Endothelial cell of hepatic sinusoid (primary cell): ENCODE data around the gene TRIM56.
"Not testable (repeated sequence)": the region's sequence is repeated elsewhere in the genome, so short reads cannot be mapped to it uniquely, and the experiment has no call there.

Source experiments
- in situ Hi-C: cut with HindIII; loops from 2 replicates; pipeline ENCODE4 v1.10.0; 2017; ENCODE audit warnings: low sequenced_read_pairs

Gene TRIM56

DNA sequence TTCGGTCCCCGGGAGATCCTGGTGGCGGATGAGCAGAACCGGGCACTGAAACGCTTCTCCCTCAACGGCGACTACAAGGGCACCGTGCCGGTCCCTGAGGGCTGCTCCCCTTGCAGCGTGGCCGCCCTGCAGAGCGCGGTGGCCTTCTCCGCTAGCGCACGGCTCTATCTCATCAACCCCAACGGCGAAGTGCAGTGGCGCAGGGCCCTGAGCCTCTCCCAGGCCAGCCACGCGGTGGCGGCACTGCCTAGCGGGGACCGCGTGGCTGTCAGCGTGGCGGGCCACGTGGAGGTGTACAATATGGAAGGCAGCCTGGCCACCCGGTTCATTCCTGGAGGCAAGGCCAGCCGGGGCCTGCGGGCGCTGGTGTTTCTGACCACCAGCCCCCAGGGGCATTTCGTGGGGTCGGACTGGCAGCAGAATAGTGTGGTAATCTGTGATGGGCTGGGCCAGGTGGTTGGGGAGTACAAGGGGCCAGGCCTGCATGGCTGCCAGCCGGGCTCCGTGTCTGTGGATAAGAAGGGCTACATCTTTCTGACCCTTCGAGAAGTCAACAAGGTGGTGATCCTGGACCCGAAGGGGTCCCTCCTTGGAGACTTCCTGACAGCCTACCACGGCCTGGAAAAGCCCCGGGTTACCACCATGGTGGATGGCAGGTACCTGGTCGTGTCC is 3.7 kb downstream of the TRIM56 start:
- in situ Hi-C loops = no loop called here

DNA sequence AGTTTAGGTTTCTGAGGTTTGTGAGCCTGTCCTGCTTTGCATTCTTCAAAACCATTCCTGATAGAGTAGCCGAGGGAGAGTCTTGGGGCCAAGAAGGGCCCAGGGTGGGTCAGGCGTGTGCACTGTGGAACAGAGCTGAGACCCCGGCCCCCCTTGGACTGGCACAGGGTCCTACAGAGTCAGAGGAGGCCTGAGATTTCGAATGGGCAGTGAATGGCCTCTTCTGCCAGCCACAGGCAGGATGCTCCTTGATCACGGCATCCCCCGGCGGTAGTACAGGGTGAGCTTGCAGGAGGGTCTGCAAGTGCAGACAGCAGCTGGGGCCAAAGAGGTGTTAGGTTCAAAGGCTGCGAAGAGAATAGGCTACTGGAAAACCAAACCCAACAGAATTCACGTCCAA is 4.6 kb downstream of the TRIM56 start:
- in situ Hi-C loops = loop anchor here (10.0 kb wide), 2 partner anchors 185 to 205 kb away; partner anchors contain the start of gene UFSP1

DNA sequence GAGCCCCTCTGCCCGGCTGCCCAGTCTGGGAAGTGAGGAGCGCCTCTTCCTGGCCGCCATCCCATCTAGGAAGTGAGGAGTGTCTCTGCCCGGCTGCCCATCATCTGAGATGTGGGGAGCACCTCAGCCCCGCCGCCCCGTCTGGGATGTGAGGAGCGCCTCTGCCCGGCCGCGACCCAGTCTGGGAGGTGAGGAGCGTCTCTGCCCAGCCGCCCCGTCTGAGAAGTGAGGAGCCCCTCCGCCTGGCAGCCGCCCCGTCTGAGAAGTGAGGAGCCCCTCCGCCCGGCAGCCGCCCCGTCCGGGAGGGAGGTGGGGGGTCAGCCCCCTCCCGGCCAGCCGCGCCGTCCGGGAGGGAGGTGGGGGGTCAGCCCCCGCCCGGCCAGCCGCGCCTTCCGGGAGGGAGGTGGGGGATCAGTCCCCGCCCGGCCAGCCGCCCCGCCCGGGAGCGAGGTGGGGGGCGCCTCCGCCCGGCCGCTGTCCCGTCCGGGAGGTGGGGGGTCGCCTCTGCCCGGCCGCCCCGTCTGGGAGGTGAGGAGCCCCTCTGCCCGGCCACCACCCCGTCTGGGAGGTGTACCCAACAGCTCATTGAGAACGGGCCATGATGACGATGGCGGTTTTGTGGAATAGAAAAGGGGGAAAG is 7.1 kb downstream of the TRIM56 start:
- in situ Hi-C loops = loop anchor here (10.0 kb wide), 2 partner anchors 182 to 208 kb away; partner anchors contain the start of gene UFSP1

DNA sequence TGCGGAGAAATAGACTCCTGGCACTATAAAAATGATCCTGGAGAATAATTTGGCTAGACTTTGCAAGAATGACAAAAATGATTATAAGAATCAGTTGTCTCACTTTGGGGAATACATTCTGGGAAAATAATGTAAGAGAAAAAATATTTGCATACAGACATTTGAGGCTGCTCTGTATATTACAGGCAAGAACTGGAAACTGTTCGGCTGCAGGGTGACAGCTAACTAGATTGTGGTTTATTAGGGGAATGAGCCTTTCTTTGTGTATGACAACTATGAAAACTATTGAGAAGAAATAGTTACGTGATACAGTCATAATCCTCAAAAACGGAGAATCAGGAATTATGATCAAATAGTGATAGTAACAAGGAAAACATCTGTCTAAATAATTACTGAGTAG is 8.6 kb downstream of the TRIM56 start:
- in situ Hi-C loops = loop anchor here (10.0 kb wide), 2 partner anchors 181 to 209 kb away; partner anchors contain the start of gene UFSP1

DNA sequence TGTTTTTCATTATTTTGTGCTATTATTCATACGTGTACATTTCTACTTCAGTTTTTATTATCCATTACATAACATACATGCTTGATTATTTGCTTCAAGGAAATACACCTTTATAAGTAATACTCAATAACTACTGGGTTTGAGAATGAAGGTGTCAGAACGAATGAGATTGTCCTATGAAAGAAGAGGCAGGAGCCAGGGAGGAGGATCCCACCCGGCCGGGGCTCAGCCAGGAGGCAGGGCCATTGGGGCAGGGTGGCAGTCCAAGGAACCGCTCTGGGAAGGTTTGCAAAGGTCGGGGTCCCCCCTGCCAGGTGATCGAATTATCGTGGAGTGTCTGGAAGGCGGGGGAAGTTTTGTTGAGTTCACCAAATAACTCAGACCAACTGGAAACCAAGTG is 9.1 kb downstream of the TRIM56 start:
- in situ Hi-C loops = loop anchor here (10.0 kb wide), 2 partner anchors 180 to 210 kb away; partner anchors contain the start of gene UFSP1

DNA sequence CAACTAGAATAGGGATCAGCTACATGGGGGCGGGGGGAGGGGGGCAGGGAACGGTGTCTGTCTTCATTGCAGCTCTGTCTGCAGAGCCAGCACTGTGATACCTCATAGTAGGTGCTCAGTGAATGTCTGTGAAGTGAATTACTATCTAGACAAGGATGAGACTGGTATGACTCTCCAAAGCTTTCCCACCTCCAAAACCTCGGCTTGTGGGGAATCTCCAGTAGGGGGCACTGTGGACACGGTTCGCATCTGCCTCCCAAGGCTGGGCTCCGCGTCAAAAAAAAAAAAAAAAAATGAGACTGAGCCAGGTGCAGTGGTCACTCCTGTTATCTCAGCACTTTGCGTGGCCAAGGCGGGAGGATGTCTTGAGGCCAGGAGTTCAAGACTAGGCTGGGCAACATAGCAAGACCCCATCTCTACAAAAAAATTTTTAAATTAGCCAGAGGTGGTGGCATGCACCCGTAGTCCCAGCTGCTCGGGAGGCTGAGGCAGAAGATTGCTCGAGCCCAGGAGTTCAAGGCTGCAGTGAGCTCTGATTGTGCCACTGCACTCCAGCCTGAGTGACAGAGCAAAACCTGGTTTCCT is 9.6 kb downstream of the TRIM56 start:
- in situ Hi-C loops = loop anchor here (10.0 kb wide), 2 partner anchors 180 to 210 kb away; partner anchors contain the start of gene UFSP1

DNA sequence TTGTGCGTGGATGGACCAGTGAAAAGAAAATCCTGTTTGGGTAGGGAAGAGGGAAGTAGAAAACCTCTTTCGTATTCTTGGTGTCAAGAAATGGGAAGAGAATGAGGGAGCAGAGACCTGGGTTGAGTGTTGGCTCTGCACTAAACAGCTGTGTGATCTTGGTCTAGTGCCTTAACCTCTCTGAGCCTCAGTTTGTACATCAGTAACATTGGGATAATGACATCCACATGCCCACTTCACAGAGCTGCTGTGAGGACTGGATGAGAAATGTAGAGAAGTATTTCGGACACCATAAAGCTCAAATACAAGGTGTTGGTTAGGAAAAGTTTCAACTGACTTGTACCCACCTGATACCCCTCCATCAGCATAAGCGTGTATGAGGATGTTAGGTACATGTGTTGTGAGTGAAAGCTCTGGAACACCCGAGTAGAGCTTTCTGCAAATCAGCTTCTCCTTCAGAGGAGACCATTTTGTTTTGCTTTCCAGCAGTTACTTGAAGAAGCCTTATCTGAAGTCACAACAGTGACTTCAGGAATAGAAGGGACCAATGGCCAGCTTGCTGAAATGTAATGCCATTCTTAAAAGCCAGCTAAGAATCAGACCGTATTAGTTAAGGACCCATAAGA is 11.2 kb downstream of the TRIM56 start:
- in situ Hi-C loops = loop anchor here (10.0 kb wide), 2 partner anchors 178 to 212 kb away; partner anchors contain the start of gene UFSP1

DNA sequence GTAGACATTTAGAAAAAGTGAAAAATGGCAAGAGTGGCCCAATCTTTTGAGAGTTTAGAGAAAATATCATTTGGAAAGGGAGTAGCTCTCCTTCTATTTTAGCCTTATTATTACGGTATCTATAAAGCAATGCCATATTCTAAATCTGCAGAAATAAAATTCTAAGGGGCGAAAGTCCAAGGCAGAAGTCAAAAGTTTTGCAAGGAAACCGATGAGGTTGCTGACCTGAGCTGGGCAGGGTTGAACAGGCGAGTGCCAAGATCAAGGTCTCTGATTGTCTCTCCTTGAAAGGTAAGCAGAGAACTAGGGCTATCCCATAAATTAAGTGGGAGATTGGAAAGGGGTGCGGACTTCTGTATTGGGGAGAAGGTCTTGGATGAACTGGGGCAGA is 11.7 kb downstream of the TRIM56 start:
- in situ Hi-C loops = loop anchor here (10.0 kb wide), 2 partner anchors 178 to 212 kb away; partner anchors contain the start of gene UFSP1

DNA sequence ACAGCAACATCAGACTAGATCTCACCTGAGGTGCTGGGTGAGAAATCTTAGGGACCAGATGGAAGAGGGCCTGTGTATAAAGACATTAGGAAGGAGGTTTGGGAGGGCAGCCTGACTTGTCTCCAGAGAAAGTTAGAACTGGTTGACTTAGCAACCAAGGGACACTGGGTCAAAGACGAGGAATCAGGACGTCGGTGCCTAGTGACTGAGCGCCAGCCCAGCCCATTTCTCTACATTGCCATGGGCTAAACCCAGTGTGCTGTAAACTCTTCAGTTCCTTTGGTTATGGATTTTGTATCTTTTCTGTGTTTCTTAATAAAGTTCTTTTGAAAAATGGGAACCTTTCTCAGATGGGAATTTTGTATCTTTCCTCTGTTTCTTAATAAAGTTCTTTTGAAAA is 12.3 kb downstream of the TRIM56 start:
- in situ Hi-C loops = loop anchor here (10.0 kb wide), 2 partner anchors 177 to 213 kb away; partner anchors contain the start of gene UFSP1

DNA sequence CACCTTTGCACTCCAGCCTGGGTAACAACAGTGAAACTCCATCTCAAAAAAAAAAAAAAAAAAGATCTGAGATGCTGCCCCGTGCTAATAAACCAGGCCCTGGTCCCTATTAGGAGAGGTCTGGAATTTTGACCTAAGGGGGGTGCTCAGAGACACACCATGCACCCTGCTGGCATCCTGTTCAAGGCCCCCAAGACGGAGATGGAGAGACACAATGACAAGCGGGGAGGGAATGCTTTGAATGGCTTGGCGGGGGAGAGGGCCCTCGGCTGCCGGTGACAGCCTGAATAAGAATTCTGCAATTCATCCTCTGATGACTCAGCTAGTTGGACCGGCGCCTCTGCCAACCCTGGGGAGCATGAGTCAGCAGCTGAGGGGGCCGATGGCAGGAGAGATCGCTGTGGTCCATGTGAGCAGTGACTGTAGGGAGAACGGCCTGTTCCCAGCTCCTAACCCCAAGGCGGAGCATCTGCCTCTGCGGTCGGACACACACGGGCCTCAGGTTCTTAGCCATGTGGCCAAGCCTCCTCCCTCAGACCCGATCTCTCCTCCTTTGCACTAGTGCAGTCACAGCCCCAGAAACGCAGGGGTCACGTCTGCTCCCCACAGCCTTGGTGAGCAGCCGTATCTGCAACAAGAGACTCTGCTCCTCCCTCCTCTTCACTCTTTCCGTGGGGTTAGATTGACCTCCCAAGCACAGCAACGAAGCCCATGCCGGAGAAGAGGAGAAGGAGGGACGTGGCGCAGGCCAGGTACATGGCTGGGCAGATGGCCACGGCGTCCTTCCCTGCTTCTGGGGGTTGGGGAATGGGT is 14.9 kb downstream of the TRIM56 start:
- in situ Hi-C loops = loop anchor here (10.0 kb wide), 2 partner anchors 175 to 215 kb away; partner anchors contain the start of gene UFSP1

DNA sequence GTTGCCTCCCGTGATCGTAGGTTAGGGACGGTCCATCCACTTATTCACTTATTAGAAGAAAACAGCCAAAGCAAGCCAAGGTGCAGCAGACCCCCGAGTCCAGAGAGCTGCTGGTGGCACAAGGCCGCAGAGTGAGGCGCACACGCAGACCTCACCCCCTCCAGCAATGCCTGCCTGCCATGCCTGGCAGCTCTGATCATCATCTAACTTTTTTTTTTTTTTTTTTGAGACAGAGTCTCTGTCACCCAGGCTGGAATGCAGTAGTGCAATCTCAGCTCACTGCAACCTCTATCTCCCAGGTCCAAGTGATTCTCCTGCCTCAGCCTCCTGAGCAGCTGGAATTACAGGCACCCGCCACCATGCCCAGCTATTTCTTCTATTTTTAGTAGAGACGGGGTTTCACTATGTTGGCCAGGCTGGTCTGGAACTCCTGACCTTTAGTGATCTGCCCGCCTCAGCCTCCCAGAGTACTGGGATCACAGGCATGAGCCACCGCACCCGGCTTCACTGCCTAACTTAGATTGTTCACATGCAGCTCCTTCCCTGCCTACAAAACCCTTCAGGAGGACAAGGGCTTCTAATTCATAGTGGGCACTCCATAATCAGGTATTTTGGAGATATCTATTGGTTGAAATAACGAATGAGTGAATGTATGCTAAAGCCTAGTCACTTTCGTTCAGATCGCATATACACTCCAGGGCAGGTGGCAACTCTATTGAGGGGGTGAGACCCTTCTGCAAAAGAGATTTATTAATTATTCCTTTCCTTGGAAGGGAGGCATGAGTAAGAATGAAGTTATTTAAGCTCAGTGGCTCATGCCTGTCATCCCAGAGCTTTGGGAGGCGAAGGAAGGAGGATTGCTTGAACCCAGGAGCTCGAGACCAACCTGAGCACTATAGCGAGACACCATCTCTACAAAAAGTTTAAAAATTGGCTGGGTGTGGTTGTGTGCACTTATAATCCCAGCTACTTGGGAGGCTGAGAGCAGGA is 15.9 kb downstream of the TRIM56 start:
- in situ Hi-C loops = no loop called here

DNA sequence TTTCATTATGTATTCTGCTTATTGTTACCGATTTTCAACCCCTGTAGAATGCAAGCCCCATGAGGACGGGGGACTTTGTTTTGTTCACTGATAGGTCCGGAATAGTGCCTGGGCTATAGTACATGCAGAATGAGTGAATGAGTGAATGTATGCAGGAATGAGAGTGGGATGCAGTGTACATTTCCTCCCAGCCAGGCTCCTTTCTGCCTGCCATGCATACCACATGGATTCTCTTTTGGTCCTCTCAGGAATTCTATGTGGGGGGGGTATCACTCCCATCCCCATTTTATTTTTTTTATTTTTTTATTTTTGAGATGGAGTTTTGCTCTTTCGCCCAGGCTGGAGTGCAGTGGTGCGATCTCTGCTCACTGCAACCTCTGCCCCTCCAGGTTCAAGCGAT is 16.7 kb downstream of the TRIM56 start:
- in situ Hi-C loops = no loop called here

DNA sequence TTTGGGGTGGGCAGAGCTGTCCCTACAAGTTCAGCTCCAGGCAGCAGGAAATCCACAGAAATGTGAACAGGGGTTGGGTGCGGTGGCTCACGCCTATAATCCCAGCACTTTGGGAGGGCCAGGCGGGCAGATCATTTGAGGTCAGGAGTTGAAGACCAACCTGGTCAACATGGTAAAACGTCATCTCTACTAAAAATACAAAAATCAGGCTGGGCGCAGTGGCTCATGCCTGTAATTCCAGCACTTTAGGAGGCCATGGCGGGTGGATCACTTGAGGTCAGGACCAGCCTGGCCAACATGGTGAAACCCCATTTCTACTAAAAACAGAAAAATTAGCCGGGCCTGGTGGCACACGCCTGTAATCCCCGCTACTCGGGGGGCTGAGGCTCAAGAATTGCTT is 18.4 kb downstream of the TRIM56 start:
- in situ Hi-C loops = not testable (repeated sequence)

DNA sequence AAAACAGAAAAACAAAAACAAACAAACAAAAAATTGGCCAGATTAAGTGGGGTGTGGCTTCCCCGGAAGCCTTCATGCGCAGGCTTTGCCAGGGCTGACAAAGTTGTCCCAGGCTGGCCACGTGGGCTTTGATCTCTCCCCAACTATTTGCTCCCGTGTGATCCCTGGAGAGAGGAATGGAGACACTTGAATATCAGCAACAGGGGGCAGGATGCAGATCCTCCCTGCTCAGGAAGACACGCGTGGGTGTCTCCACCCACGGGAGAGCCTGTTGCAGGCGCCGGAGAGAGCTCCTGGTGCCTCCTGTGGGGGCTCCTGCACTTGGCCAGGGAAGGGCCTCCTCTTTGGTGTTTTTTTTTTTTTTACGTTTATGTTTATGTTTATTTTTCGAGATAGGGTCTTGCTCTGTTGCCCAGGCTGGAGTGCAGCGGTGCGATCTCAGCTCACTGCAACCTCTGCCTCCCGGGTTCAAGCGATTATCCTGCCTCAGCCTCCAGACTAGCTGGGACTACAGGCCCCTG is 19.0 kb downstream of the TRIM56 start:
- in situ Hi-C loops = no loop called here

DNA sequence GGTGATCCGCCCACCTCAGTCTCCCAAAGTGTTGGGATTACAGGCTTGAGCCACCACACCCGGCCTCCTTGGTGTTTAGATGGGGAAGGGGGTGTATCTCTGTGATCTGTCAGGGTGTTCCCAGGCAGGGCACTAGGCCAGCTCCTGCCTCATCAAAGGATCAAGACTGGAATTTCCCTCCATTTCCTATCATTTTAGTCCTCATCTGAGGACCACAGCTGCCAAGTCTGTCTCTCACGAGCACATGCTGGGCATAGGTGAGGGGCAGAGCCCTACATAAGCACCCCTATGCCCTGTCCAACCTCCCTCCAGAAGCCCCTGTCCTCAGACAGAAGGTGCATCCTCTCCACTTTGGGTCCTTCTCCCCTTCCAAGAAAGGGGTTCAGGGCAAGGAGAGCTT is 19.5 kb downstream of the TRIM56 start:
- in situ Hi-C loops = no loop called here

DNA sequence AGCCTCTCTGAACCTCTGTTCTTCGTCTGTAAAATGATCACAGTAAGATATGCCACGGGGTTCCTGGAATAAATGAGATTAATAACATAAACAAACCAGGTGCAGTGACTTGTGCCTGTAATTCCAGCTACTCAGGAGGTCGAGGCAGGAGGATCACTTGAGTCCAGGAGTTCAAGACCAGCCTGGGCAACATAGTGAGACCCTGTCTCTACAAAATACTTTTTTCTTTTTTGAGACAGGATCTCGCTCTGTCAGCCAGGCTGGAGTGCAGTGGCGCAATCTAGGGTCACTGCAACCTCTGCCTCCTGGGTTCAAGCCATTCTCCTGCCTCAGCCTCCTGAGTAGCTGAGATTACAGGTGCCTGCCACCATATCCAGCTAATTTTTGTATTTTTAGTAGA is 20.0 kb downstream of the TRIM56 start:
- in situ Hi-C loops = not testable (repeated sequence)

DNA sequence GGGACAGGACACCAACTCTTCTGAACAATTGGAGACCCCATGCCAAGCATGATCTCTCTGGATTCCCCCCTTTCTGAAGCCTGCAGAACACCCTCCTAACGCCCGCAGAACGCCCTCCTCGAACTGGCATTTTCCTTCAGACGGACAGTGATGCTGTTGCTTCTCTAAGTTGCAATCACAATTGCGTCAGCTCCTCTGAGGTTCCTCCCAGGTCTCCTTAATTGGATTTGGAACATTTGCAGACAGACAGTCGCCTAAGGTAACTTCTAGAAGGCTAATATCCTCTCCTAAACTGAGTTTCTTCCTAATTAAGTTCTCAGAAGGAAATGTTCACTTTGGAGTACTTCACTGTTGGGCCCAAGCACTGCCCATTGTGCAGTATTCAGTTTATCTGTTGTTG is 21.1 kb downstream of the TRIM56 start:
- in situ Hi-C loops = no loop called here

DNA sequence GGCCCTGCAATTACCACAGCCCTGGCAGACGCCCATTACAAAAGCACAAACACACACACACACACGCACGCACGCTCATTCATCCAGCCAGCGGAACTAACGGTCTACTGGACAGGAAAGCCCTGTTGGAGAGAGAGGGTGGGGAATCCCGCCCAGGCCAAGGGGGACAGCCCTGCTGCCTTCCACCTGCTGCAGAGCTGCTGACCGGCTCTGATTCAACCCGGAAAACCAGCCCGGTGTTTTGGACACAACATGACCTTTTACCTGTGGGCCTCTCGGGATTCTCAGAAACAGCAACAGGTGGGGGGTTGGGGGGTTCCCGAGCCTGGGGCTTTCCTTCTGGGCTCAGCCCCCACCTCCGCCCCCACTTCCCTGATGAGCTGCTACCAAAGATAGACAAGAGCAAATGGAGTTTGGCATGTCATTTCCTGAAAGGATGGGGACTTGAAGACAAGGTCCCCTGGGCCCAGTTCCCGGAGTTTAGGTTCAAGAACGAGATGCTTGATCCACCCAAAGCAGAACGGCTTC is 23.1 kb downstream of the TRIM56 start:
- in situ Hi-C loops = no loop called here

DNA sequence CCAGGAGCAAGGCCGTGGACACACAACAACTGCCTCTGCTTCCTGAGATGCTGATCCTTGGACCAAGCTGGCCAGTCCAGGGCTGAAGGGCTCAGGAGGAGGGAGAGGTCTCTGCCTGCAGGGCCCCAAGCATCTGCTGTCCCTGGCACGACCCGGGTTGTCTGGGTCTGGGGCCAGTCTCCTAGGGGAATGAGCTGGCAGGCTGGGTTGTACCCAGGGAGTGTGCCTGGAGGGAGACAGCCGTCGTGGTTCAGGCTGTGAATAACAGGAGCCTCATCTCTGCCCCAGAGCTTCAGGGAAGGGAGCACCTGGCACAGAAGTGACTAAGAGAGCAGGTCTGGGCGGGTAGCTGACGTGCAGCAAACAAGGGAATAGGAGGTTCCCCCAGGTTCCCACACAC is 23.7 kb downstream of the TRIM56 start:
- in situ Hi-C loops = no loop called here
